ENCODE data around the gene RHCG.

The RHCG gene

DNA sequence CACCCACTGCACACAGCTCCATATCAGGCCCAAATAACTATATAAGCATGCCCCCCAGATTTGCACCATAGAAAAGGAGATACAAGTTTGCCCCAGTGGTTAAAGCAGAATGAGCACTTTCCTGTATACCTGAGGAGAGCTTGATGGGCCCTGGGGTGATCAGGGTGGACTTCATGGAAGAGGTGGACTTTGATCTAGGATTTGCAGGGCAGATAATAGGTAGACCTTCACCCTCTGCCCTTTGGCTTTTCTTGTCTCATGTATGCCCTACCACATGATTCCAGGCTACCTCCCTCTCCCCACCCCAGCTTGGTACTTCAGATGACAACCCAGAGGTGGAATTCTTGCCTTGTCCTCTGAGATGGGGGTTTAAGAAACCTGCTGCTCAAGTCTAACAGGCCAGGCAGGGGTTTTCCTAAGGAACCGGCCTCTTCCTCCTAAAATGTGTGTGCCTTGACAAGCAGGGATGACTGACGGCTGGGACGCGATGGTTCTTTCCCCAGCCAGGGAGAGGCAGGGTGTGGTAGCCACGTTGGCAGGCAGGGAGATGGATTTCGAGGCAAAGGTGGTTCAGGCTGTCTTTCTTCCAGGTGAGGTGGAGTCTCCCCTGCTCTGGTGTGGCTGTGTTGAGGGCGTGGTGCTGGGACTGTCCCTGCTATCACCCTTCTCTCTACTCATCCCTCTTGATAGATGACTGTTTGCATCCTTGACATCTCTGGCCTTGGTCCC is 6.6 kb upstream of the RHCG start:
- no peak for DNase-seq

DNA sequence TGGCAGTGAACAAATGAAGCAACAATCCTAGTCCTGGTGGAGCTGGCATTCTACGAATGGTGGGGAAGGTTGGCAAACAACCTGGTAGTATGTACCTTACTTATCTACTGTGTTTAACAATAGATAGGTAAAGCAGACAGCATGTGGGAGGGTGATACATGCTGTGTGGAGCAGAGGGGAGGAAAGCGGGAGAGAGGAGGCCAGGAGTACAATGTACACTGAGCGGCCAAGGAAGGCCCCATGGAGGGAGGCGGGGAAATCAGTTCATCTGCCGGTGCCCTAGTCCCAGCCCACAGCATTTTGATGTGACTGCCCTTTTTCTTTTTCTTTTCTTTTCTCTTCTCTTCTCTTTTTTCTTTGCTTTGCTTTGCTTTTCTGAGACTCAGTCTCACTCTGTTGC is 5.3 kb upstream of the RHCG start:
- DNase-seq, result no peak

DNA sequence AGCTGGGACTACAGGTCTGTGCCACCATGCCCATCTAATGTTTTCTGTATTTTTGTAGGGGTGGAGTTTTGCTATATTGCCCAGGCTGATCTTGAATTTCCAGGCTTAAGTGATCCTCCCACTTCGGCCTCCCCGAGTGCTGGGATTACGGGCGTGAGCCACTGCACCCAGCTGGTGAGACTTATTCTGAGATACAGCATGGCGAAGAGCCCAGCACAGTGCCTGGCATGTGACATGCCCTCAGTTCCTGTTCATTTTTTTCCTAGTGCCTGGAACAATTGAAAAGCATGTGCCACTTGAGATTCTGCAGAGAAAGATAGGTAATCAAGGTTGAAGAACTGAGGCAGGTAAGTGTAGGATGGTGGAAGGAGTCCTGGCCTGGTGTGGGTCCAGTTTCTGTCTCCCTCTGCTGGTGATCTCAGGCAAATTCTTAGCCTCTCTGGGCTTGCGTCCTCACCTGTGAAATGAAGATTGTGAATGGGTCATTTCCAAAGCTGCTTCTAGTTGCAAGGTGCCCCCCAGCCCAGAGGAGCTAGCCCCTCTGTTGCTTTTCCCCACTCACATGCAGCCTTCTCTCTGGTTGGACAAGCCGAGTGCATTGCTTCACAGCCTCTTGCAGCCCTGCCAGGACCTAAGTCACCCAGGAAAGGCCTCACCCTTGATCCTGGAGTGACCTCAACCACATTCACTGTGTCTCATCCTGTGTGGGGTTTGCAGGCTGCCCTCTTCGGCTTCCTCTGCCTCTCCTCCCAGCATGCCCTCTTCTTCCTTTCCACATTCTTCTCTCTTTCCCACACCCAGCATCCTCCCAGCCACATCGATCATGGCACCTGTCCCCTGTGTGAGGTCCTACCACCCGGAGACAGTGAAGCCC is 4.3 kb upstream of the RHCG start:
- DNase-seq, result no peak

DNA sequence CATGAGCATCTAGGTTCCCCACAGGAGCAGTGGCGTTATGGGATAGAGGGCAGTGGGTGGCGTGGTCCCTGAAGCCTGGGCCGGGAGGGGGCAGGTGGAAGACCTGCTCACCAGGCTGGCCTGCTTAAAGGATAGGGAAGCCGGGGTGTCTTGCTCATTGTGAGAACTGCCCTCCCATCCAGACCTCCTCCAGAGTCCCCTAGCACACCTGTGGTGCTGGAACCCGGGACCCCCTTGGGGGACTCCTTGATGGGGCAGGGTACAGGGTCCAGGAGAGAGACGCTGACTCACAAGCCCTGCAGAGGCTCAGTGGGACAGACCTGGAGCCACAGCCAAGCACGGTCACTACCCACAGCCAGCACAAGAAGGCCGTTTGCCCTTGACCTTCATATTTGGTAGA is 2.8 kb upstream of the RHCG start:
- DNase-seq, result no peak

- no peak for DNase-seq
Measured at GRCh38 chr15:89498574-89498906, 2.2 kb upstream of the RHCG start.

DNA sequence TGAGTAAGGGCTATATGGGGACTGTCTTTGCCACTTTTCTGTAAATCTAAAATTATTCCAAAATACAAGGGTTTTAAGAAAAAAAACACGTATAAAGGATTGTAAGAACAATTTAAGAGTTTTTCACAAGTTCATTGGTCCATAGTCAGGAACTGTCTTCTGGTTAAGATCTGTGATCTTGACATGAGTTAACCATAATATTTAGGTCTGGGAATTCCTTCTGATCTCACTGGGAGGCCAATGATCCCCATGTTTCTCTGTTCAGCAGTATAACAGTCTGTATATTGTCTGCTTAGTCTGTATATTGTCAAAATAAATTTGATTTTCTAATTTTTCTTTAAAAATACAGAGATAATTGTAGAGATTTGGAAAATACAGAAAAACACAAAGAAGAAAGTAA is 848 bp upstream of the RHCG start:
- no peak for DNase-seq

DNA sequence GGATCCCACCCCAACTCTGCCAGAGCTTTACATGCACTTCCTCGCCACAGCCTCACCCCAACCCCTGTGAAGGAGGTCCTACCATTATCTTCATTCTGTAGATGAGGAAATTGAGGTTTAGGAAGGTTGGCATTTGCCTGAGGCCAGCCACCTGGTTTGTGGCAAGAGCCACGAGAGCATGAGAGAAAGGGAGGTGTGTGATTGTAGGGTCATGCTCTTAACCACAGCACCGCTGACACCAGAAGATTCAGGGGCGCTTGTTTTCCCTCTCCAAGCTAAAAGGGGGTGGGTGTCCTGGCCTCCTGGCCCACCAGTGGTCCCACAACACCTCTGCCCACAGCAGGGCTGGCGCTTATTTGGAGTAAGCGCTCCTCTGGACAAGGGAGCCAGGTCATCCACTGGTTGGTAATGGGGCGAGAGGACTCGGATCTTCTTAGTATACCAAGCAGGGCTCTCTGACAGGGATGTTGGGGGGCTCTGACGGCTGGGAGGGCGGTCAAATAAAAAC is 691 bp downstream of the RHCG start:
- no peak for DNase-seq

DNA sequence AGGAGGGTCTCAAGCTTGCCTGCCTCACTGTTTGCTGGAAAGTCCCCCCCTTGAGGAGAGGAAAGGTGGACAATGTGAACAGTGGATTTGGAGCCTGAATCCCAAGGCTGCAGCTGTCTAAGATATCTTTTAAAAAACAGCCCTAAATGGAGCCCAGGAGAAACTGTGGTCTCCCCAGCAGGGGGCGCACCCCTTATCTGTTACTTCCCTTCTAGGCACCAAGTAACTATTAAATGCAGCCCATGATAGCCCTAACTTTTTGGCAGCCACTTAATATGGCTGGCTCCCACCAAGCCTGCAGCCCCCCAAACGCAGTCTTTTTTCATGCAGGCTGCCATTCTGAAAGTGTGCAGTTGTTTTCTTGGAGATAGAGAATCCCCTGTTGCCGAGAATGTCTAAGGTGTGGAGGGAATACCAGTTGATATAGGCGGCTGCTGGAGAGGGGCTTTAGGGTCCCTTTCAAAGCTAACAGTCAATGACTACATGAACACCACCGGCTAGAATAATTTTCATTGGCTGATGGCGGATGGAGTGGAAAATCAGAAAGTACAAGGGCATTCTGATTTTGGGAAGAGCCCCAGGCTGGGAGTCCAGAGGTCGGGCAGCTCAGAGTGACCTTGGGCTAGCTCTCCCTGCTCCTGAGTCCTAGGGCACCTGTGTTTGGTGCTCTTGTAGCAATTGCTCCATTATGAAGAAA is 1.3 kb downstream of the RHCG start:
- DNase-seq, result no peak

DNA sequence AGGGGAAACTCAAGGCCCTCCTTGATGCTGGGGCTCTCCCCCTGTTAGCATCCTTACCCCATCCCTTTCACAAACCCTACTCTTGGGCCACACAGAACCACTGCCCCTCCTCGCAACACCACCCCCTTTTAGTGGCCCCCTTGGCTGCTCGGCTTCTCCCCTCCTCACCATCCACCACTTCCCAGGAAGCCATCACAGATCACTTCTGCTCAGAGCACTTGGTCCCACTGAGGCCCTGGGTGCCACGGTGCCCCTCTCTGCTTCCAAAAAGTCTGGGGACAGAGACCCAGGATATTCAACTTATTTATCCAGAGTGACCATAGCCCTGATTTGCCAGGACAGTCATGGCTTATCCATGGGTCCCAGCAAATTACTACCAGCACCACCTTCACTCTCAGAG is 2.4 kb downstream of the RHCG start:
- DNase-seq, result no peak

GRCh38 chr15:89492934-89493631 is 3.3 kb downstream of the RHCG start:
- no peak for DNase-seq

DNA sequence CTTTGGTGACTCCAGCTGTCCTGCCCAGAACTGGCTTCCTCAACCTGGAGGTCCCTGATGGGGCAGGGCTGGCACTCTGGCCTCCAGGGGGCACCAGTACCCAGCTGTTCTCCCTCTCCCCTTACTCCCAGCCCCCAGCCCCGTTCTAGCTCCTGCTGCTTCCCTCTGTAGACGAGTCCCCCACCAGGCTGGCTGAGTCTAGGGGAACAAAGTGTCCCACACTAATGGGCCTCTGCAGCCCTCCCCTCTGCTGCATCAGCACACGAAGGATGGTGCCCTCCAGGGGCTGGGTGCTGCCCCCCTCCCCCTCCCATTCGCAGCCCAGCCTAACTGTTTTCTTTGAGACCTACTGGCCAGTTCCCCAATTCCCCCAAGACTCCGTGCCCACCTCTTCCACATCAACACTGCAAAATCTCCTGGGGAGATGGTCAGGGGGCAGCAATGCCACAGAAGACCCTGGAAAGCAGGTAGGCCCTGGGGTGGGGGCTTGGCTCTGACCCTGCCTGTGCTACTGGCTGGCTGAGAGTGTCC is 4.2 kb downstream of the RHCG start:
- no peak for DNase-seq

- no peak for DNase-seq
Measured at GRCh38 chr15:89490814-89491315, 5.5 kb downstream of the RHCG start.

DNA sequence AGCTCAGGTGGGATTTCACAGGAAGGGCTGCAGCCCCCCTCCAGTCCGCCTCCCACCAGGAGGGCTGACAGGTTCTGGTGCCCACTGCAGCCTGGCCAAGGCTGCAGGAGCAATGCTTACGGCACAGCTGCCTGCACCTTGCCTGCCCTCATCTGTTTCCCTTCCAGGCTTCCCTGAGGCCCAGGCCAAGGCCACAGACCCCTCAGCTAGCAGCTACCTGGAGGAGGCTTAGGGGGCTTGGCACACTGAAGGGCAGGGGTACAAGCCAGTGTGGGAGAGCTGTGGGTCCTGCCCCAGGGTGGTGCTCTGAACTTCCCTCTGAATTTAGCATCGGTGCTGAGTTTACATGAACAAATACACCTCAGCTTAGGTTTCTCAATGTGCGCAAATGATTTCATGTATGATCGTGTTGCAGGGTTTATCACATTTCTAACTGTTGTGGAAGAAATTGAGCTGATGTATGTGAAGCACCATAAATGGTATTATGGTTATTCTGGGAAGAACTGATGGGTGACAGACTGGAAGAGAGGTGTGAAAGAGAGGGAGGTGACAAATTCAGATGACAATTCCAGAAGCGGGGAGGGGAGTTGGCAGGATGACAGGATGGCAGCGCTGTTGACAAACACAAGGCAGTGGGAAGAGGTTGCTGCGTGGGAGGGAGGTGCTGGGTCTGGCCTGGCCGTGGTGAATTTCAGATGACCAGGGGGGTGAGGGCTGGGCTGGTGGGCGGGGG is 6.1 kb downstream of the RHCG start:
- DNase-seq, result no peak

DNA sequence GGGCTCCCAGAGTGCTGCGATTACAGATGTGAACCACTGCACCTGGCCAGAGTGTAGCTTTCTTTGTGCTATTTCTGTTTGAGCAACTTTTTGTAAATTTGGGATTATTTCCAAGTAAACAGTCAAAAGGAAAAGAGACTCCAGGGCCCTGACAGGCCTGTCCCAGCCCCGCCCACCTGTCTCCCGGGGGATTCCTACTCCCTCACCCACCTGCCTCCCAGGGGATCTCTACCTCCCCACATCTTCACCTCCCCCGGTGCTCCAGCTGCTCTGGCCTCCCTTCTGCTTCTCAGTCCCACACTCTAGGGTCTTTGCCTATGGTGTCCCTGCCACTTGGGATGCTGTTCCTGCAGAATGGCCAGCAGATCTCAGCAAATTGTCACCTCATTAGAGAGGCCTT is 7.0 kb downstream of the RHCG start:
- DNase-seq, result no peak

DNA sequence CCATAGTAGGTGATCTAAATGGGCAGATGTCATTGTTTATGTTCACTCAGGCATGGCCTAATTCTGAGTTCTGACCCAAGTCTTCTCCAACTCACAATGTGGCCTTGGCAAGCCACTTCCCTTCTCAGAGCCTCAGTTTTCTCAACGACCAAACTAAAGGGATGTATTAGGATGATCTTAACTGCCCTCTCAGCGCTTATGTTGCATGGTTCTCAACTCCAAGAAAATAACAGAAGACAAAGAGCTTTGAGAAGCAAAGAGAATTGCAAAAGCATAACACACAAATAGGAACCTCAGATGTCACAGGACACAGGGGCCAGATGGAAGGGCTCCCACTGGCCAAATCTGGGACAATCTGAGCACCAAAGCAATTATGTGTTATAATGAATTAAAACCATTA is 8.6 kb downstream of the RHCG start:
- no peak for DNase-seq

DNA sequence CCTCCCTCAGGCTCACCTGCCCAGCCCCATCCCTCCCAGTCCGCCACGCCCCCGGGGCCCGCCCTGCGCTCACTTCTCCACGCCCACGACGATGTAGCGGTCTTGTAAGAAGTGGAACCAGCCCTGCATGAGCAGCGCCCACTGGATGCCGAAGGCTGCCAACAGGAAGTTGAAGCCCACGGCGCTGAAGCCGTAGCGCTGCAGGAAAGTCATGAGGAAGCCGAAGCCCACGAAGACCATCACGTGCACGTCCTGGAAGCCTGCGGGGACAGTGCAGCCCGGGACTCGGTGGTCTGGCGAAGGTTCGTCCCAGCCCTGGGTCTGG is 9.7 kb downstream of the RHCG start:
- DNase-seq, result peak; percentile 17 to 30

DNA sequence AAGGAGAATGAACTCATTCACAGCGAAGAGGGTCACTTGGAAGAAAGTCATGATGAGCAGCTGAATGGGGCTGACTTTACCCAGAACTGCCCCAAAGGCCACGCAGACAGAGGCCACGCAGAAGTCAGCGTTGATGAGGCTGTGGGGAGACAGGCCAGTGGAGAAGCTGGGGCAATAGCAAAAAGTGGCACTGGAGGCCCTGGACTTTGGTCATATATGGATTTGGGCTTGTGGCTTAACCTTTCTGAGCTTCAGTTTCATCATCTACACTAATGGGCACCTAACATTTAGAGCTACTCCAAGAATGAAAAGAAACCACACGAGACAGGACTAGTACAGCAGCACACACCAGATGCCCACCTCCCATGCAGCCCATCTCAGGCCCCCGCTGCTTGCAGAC is 13.3 kb downstream of the RHCG start:
- DNase-seq, result no peak

DNA sequence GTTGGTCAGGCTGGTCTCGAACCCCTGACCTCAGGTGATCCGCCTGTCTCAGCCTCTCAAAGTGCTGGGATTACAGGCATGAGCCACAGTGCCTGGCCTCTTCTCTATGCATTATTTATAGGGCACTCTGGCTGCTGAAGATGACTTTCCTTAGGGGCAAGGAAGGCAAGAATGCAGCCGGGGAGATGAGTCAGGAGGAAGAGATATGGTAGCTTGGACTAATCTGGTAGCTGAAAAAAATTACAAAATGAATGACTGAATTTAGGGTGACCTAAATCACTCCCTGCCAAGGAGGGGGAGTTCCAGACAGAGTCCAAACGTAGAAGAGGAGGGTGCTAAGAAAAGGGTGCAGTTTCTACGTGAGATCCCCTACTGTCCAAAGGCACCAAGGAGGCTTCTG is 14.2 kb downstream of the RHCG start:
- no peak for DNase-seq

GRCh38 chr15:89480505-89480904 is 15.9 kb downstream of the RHCG start:
- DNase-seq, result no peak

GRCh38 chr15:89479173-89479572 is 17.2 kb downstream of the RHCG start:
- DNase-seq, result no peak

GRCh38 chr15:89477411-89478242 is 18.8 kb downstream of the RHCG start:
- no peak for DNase-seq

Measured in activated CD4-positive, alpha-beta T cell treated with anti-CD3 and anti-CD28 coated beads for 4 hours (primary cell).